Thyroid gland (tissue), 4 donors: ENCODE results near the gene CACNA1D.

Experiments
- CTCF ChIP-seq, 6 experiments: fragments of 200-600 bp in 3 of 6; fragments of 450-650 bp in 3 of 6; sonication (generic) in 3 of 6; IDR thresholded peaks; one replicate each; pipeline ENCODE4 v1.5.1; 2016 to 2019; ENCODE audit warnings: antibody characterized with exemption in 6 of 6, mild to moderate bottlenecking in 2 of 6, inconsistent platforms in 1 of 6, moderate library complexity in 1 of 6
- POLR2A ChIP-seq, 2 donors: fragments of 450-650 bp; IDR thresholded peaks; one replicate each; pipeline ENCODE4 v1.6.1; 2017; ENCODE audit warnings: antibody characterized with exemption in 2 of 2, mild to moderate bottlenecking in 2 of 2, moderate library complexity in 1 of 2

- TF ChIP-seq CTCF (IDR thresholded peaks at IDR 0.05) = no peak
- TF ChIP-seq POLR2A (IDR thresholded peaks at IDR 0.05) = no peak
Measured at GRCh38 chr3:53836084-53836872, 341.9 kb downstream of the CACNA1D start.
